GM13976 (cell line): ENCODE data around the gene TENT5C.

Experiments
- DNase-seq: peaks from one replicate; pipeline ENCODE4 v3.0.0; 2012; ENCODE audit warnings: low spot score
- in situ Hi-C: fragments of 300-500 bp; cut with MboI; formaldehyde crosslinking; loops from one replicate; pipeline ENCODE4 v1.12.0; 2022; ENCODE audit warnings: low sequenced_read_pairs, mixed read lengths, inconsistent platforms; ENCODE audit not compliant: unreplicated experiment
- TF ChIP-seq, protein P1 (sequence below): IDR thresholded peaks from 2 replicates; pipeline ENCODE4 v1.5.1; 2012; ENCODE audit warnings: borderline replicate concordance, mild to moderate bottlenecking; ENCODE audit not compliant: insufficient read depth; ENCODE audit errors: extremely low read depth, missing control alignments, control extremely low read depth

TENT5C gene

DNA sequence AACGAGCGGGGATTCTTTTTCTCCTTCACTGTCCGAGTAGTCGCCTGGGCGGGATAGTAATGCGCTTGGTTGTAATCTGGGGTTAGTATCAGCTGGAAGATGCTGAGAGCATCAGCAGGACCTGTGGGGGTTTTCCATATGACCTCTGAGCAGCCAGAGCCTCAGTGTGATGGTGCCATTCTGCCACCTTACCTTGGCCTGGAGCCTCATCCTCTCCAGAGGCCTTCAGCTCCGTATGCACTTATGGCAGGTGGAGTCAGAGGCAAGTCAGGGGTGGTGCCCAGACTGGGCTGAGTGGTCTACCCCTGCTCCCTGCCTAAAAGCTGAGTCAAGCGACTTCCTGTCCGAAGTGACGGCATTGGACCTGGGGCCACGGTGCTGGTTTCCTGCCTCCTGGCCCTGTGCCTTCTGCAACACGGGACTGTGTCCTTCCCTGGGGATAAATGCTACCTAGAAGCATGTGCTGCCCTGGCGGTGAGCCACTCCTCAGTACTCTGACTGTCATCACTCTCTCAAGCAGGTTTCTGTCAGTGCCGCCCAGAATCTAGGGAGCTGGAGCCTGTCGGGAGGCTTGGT, 24.7 kb downstream of the TENT5C start:
- in situ Hi-C loops, result no loop called here

DNA sequence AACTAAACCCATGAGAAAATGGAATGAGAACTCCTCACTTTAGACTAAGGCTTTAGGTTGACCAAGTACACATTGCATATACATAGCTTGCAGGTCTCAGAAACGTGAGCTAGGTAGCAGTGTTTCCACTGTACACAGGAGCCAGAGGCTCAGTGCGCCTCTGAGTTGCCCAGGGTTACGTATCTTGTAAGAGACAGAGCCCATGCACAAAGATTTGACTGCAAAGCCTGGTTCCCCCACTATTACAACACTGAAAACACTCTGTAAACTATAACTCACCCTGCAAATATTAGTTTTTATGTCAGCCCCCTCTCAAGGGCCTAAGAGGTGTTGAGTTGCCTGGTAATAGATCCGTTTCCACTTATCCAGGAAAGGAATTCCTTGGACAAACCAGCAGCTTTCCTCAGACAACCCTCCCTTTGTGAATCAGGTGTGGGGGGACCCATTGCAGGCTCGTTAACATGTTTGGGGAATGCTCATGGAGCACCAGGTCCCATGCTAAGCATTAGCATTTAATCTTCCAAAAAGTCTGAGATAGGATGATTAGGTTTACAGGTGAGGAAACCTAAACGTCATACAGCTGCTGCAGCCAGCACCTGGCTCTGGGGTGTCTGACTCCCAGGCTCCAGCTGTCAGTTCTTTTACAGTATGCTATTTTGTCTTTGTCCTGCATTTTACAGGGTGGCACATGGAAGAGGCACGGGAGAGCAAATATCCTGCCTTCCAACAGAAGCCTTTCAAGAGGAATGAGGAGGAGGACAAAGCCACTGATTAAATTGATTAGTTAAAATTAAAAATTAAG, 25.7 kb downstream of the TENT5C start:
- TF ChIP-seq, protein P1, sequence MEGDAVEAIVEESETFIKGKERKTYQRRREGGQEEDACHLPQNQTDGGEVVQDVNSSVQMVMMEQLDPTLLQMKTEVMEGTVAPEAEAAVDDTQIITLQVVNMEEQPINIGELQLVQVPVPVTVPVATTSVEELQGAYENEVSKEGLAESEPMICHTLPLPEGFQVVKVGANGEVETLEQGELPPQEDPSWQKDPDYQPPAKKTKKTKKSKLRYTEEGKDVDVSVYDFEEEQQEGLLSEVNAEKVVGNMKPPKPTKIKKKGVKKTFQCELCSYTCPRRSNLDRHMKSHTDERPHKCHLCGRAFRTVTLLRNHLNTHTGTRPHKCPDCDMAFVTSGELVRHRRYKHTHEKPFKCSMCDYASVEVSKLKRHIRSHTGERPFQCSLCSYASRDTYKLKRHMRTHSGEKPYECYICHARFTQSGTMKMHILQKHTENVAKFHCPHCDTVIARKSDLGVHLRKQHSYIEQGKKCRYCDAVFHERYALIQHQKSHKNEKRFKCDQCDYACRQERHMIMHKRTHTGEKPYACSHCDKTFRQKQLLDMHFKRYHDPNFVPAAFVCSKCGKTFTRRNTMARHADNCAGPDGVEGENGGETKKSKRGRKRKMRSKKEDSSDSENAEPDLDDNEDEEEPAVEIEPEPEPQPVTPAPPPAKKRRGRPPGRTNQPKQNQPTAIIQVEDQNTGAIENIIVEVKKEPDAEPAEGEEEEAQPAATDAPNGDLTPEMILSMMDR, result no peak
- in situ Hi-C loops, result no loop called here
- DNase-seq, result no peak

More for the DNA sequence above, 24.7 kb downstream of the TENT5C start:
- TF ChIP-seq, protein P1, result no peak
- no peak for DNase-seq

DNA sequence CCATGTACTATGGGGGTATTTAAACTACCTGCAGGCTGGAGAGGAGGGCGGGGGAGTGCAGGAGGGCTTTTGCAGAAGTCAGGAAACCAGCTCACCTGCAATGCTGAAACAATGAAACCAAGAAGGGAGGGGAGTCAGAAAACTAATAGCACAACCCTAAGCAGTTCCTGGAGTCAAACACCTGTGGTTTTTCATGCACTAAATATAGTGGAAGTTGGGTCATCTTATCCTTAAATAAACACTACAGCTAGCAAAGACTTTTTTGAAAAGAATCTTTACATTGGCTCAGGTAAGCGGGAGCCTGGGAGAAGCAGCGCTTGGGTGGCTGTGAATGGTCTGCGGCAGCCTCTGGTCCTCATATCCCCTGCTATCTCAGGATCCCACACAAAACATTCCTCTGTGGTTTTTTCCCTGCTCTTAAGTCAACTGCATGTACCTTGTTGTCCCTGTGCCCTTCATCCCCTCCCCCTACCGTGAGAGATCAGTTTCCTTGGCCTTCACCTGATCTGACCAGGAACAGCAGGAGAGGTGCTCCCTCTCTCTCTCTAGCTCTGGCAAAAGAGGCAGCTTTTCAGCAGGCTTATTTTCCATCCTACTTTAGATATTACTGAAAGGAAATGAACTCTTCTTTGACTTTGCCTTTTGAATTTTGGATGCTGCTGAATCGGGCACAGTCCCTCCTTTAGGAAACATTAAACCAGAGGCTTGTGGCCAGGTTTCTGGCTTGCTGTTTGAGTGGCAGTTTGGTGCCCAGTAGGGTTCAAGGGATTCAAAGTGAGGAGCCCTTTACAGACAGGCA, 26.6 kb downstream of the TENT5C start:
- DNase-seq, result peak; percentile 40
- TF ChIP-seq, protein P1, result no peak
- in situ Hi-C loops, result no loop called here

DNA sequence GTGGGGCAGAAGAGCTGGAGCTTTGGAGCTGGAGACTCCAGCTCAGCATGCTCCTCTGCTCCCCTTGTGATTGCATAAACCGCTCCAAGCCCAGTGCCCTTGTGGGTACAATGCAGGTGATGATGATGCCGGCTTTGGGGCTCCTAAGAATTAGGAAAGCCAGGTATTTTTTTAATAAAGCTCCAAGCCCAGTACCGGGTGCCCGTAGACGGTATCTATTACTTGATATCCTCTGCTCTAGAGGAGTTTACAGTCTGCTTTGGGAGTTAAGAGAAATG, 27.2 kb downstream of the TENT5C start:
- DNase-seq, result no peak
- TF ChIP-seq, protein P1, result no peak
- in situ Hi-C loops, result no loop called here

DNA sequence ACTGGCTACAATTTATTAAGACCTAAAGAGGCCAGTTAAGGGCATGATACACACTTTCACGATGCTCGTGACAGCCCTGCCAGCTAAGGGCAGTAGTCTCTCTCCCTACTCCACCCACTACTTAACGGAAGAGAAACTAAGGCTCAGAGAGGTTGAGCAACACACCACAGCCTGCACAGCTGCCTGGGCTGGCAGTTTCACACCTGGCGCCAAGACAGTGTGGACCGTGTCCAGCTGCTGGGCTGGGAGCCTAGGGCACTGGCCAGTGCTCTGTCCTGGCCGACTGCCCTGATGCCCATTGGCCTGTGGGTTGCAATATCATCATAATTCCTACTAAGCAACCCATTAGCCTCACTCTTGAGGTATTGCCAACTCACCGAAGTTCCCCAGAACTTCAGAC, 27.6 kb downstream of the TENT5C start:
- in situ Hi-C loops, result no loop called here
- TF ChIP-seq, protein P1, result no peak
- DNase-seq, result no peak

DNA sequence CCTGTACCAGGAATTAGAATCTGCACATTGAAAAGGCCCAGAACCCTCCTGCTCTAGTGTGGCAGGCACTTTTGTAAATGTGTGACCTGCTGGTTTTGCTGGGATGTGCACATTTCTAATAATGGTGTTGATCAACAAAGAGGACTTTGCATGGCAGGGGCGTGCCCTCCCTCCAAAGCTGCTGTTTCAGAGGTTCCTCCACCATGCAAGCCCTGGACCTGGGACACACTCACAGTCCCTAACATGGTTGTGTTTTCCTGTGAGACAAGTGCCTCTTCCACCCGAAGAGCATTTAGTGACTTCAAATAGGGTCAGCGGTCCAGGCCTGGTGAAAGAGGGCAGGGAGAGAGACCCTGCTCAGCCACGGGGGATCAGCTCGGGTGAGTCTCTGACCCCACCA, 28.1 kb downstream of the TENT5C start:
- in situ Hi-C loops, result no loop called here

More for the DNA sequence above, 28.1 kb downstream of the TENT5C start:
- TF ChIP-seq, protein P1, result no peak
- DNase-seq, result no peak
